H1 (cell line): ENCODE measurements around the gene ZDHHC17. TPM values are rescaled to one million over a fixed set of nuclear protein-coding genes. Genes with fewer than 3 reads are reported as not detected.

Experiments used
- ATF2 ChIP-seq: IDR thresholded peaks from 2 replicates; pipeline ENCODE4 v1.6.1; 2012; ENCODE audit warnings: low read length, inconsistent platforms
- KDM1A ChIP-seq: fragments of 200-600, 300-600 bp; sonication (generic); IDR thresholded peaks from 2 replicates; pipeline ENCODE4 v1.7.1; 2016; ENCODE audit warnings: mild to moderate bottlenecking, low read length, borderline replicate concordance
- POLR2AphosphoS5 ChIP-seq: IDR thresholded peaks from 2 replicates; pipeline ENCODE4 v1.6.1; 2011; ENCODE audit warnings: low read depth, low read length
- RAD21 ChIP-seq, 2 experiments: IDR thresholded peaks in 1 of 2; conservative IDR thresholded peaks in 1 of 2; 2 replicates each; pipeline ENCODE4 v1.6.1; 2011; ENCODE audit warnings: low read depth in 2 of 2, low read length in 2 of 2, improper control_type of control experiment in 1 of 2, inconsistent platforms in 1 of 2, mild to moderate bottlenecking in 1 of 2, moderate library complexity in 1 of 2
- polyA plus RNA-seq, 7 experiments: library from polyadenylated mRNA; depleted of rRNA in 3 of 7; stranded (reverse) in 5 of 7; unstranded in 2 of 7; fragments of >200 nt in 5 of 7; fragments of 200-250 nt in 2 of 7; gene quantifications; 1 replicate in 5 of 7; 2 replicates in 1 of 7; 4 replicates in 1 of 7; pipeline versions ENCODE4 v1.2.1 to v1.2.3, GENCODE V29; 2011 to 2013; ENCODE audit warnings: missing spikeins in 2 of 7, mixed read lengths in 2 of 7
- total RNA-seq: library from RNA; stranded (reverse); fragmentation: NEBNext Ultra II Directional; extraction: Animal tissue kit (Norgen Biotek cat#: 25700); gene quantifications from 2 replicates; pipeline ENCODE4 v1.2.1, GENCODE V29; 2021
- TF ChIP-seq, protein P1 (sequence below): fragments of 300-600 bp; sonication (generic); IDR thresholded peaks from 2 replicates; pipeline ENCODE4 v1.7.1; 2012; ENCODE audit warnings: low read length, moderate library complexity, mild to moderate bottlenecking, inconsistent platforms; ENCODE audit not compliant: insufficient replicate concordance
- TF ChIP-seq, protein P2 (sequence below): IDR thresholded peaks from 2 replicates; pipeline ENCODE4 v1.6.1; 2011; ENCODE audit warnings: low read length, improper control_type of control experiment

Gene ZDHHC17
- total and polyA plus RNA-seq, 2 of the 8 experiments (the other 6 are each of a cell fraction or from before 2014, with no cell fraction given) = 27.6 to 28.9 TPM

- TF ChIP-seq, protein P1, sequence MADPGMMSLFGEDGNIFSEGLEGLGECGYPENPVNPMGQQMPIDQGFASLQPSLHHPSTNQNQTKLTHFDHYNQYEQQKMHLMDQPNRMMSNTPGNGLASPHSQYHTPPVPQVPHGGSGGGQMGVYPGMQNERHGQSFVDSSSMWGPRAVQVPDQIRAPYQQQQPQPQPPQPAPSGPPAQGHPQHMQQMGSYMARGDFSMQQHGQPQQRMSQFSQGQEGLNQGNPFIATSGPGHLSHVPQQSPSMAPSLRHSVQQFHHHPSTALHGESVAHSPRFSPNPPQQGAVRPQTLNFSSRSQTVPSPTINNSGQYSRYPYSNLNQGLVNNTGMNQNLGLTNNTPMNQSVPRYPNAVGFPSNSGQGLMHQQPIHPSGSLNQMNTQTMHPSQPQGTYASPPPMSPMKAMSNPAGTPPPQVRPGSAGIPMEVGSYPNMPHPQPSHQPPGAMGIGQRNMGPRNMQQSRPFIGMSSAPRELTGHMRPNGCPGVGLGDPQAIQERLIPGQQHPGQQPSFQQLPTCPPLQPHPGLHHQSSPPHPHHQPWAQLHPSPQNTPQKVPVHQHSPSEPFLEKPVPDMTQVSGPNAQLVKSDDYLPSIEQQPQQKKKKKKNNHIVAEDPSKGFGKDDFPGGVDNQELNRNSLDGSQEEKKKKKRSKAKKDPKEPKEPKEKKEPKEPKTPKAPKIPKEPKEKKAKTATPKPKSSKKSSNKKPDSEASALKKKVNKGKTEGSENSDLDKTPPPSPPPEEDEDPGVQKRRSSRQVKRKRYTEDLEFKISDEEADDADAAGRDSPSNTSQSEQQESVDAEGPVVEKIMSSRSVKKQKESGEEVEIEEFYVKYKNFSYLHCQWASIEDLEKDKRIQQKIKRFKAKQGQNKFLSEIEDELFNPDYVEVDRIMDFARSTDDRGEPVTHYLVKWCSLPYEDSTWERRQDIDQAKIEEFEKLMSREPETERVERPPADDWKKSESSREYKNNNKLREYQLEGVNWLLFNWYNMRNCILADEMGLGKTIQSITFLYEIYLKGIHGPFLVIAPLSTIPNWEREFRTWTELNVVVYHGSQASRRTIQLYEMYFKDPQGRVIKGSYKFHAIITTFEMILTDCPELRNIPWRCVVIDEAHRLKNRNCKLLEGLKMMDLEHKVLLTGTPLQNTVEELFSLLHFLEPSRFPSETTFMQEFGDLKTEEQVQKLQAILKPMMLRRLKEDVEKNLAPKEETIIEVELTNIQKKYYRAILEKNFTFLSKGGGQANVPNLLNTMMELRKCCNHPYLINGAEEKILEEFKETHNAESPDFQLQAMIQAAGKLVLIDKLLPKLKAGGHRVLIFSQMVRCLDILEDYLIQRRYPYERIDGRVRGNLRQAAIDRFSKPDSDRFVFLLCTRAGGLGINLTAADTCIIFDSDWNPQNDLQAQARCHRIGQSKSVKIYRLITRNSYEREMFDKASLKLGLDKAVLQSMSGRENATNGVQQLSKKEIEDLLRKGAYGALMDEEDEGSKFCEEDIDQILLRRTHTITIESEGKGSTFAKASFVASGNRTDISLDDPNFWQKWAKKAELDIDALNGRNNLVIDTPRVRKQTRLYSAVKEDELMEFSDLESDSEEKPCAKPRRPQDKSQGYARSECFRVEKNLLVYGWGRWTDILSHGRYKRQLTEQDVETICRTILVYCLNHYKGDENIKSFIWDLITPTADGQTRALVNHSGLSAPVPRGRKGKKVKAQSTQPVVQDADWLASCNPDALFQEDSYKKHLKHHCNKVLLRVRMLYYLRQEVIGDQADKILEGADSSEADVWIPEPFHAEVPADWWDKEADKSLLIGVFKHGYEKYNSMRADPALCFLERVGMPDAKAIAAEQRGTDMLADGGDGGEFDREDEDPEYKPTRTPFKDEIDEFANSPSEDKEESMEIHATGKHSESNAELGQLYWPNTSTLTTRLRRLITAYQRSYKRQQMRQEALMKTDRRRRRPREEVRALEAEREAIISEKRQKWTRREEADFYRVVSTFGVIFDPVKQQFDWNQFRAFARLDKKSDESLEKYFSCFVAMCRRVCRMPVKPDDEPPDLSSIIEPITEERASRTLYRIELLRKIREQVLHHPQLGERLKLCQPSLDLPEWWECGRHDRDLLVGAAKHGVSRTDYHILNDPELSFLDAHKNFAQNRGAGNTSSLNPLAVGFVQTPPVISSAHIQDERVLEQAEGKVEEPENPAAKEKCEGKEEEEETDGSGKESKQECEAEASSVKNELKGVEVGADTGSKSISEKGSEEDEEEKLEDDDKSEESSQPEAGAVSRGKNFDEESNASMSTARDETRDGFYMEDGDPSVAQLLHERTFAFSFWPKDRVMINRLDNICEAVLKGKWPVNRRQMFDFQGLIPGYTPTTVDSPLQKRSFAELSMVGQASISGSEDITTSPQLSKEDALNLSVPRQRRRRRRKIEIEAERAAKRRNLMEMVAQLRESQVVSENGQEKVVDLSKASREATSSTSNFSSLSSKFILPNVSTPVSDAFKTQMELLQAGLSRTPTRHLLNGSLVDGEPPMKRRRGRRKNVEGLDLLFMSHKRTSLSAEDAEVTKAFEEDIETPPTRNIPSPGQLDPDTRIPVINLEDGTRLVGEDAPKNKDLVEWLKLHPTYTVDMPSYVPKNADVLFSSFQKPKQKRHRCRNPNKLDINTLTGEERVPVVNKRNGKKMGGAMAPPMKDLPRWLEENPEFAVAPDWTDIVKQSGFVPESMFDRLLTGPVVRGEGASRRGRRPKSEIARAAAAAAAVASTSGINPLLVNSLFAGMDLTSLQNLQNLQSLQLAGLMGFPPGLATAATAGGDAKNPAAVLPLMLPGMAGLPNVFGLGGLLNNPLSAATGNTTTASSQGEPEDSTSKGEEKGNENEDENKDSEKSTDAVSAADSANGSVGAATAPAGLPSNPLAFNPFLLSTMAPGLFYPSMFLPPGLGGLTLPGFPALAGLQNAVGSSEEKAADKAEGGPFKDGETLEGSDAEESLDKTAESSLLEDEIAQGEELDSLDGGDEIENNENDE = no peak
- TF ChIP-seq KDM1A = no peak
- TF ChIP-seq RAD21 (IDR thresholded peaks at IDR 0.05 in 1 of 2, conservative IDR thresholded peaks at IDR 0.05 in 1 of 2; ENCODE audit: low read depth in 2 of 2, low read length in 2 of 2) = no peak
- TF ChIP-seq ATF2 = no peak
- TF ChIP-seq POLR2AphosphoS5 = no peak
- TF ChIP-seq, protein P2, sequence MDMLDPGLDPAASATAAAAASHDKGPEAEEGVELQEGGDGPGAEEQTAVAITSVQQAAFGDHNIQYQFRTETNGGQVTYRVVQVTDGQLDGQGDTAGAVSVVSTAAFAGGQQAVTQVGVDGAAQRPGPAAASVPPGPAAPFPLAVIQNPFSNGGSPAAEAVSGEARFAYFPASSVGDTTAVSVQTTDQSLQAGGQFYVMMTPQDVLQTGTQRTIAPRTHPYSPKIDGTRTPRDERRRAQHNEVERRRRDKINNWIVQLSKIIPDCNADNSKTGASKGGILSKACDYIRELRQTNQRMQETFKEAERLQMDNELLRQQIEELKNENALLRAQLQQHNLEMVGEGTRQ = no peak
Measured at GRCh38 chr12:76746516-76746915, 17.4 kb upstream of the ZDHHC17 start (continued).
